ENCODE measurements around the gene LMO1.

LMO1 gene

GRCh38 chr11:8263769-8264410, at the start of gene LMO1:
LMO1 (minus strand) TSS chr11:8263878; CDS start chr11:8263362, 516 bp downstream.
- Histone ChIP-seq H3K9ac (ENCODE audit: low read length) (no peak within 1 kb of the TSS), H3K27me3 (ENCODE audit: control insufficient read depth, insufficient read depth, low read length) (peaks cover 32% of the 10 kb centered on the region), H3K36me3 (ENCODE audit: control insufficient read depth, insufficient read depth, low read length) (no peaks in the 10 kb centered on the region), H3K27ac (ENCODE audit: low read depth, low read length) (no peak within 1 kb of the TSS), H3K4me1 (ENCODE audit: control insufficient read depth, insufficient read depth, low read length) (no peaks in the 10 kb centered on the region), H3K4me3 (ENCODE audit: low read length) (peak within 1 kb of the TSS; percentile 53)

- H3K36me3 ChIP-seq (ENCODE audit: control insufficient read depth, insufficient read depth, low read length) = no peaks in the 10 kb centered on the region
- no peak overlapping the region for H3K4me3 ChIP-seq (ENCODE audit: low read length)
- H3K4me1 ChIP-seq (ENCODE audit: control insufficient read depth, insufficient read depth, low read length) = peaks cover 12% of the 10 kb centered on the region
- no peak overlapping the region for H3K27ac ChIP-seq (ENCODE audit: low read depth, low read length)
- H3K27me3 ChIP-seq (ENCODE audit: control insufficient read depth, insufficient read depth, low read length) = no peaks in the 10 kb centered on the region
- no peak overlapping the region for H3K9ac ChIP-seq (ENCODE audit: low read length)
Observed at GRCh38 chr11:8312986-8313385, 49.3 kb upstream of the LMO1 start.

DNA sequence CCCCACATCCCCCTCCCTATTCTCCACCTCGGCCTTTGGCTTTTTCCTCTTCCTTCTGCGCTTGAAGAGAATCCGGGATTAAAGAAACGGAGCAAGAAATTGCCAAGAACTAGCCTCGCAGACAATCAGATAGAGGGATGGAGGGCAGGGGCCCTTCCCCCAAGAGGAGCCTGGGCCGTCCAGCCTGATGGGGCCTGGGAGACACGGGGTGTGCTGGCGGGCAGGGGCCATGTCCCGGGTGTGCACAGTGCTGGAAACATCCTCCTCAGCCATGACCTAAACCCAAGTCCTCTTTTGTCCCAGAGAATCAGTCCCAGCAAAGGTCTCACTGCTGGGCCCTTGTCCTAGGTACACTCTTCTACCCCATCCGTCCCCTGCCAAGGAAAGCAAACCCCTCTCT, 47.7 kb upstream of the LMO1 start:
- H3K4me3 ChIP-seq (ENCODE audit: low read length) = no peak overlapping the region
- H3K27me3 ChIP-seq (ENCODE audit: control insufficient read depth, insufficient read depth, low read length) = no peaks in the 10 kb centered on the region
- H3K4me1 ChIP-seq (ENCODE audit: control insufficient read depth, insufficient read depth, low read length) = peaks cover 7% of the 10 kb centered on the region
- H3K9ac ChIP-seq (ENCODE audit: low read length) = no peak overlapping the region
- H3K36me3 ChIP-seq (ENCODE audit: control insufficient read depth, insufficient read depth, low read length) = no peaks in the 10 kb centered on the region
- no peak overlapping the region for H3K27ac ChIP-seq (ENCODE audit: low read depth, low read length)

GRCh38 chr11:8310743-8311298, 47.1 kb upstream of the LMO1 start:
- Histone ChIP-seq H3K4me3 (ENCODE audit: low read length) (no peak overlapping the region), H3K9ac (ENCODE audit: low read length) (no peak overlapping the region), H3K27me3 (ENCODE audit: control insufficient read depth, insufficient read depth, low read length) (no peaks in the 10 kb centered on the region), H3K27ac (ENCODE audit: low read depth, low read length) (no peak overlapping the region), H3K36me3 (ENCODE audit: control insufficient read depth, insufficient read depth, low read length) (no peaks in the 10 kb centered on the region), H3K4me1 (ENCODE audit: control insufficient read depth, insufficient read depth, low read length) (peaks cover 3% of the 10 kb centered on the region)

DNA sequence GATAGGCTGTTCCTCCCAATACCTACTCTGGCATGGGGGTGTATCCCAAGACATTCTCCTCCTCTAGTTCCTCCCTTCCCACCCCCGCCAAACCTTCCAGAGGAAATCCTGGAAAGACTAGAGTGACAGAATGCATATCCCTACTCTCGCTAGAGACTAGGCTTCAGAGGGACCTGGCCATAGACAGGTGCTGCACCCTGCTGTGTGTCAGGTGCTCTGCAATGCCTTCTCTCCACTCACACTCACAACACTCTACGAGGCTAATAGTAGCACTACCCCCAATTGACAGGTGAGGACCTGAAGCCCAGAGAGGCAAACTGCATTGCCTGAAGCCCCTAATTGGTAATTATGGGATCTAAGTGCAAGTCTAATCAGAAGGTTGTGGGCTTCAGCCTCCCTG, 46.2 kb upstream of the LMO1 start:
- H3K4me3 ChIP-seq (ENCODE audit: low read length) = no peak overlapping the region
- no peaks in the 10 kb centered on the region for H3K36me3 ChIP-seq (ENCODE audit: control insufficient read depth, insufficient read depth, low read length)
- no peak overlapping the region for H3K9ac ChIP-seq (ENCODE audit: low read length)
- no peak overlapping the region for H3K27ac ChIP-seq (ENCODE audit: low read depth, low read length)
- H3K4me1 ChIP-seq (ENCODE audit: control insufficient read depth, insufficient read depth, low read length) = peaks cover 2% of the 10 kb centered on the region
- H3K27me3 ChIP-seq (ENCODE audit: control insufficient read depth, insufficient read depth, low read length) = no peaks in the 10 kb centered on the region

- Histone ChIP-seq H3K4me1 (ENCODE audit: control insufficient read depth, insufficient read depth, low read length) (no peaks in the 10 kb centered on the region), H3K27ac (ENCODE audit: low read depth, low read length) (no peak overlapping the region), H3K9ac (ENCODE audit: low read length) (no peak overlapping the region), H3K4me3 (ENCODE audit: low read length) (no peak overlapping the region), H3K27me3 (ENCODE audit: control insufficient read depth, insufficient read depth, low read length) (no peaks in the 10 kb centered on the region), H3K36me3 (ENCODE audit: control insufficient read depth, insufficient read depth, low read length) (no peaks in the 10 kb centered on the region)
Observed at GRCh38 chr11:8309311-8309710, 45.6 kb upstream of the LMO1 start.

DNA sequence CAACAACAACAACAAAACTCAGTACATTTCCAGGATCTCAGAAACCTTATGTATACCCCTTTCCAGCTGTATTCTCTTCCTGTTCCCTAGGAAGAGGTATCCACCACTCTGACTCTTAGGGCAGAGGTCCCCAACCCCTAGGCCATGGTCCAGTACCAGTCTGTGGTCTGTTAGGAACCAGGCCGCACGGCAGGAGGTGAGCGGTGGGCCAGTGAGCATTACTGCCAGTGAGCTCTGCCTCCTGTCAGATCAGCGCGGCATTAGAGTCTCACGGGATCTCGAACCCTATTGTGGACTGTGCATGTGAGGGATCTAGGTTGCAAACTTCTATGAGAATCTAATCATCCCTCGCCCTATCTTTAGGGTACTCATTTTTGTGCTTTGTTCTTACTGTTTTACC, 43.9 kb upstream of the LMO1 start:
- H3K9ac ChIP-seq (ENCODE audit: low read length) = no peak overlapping the region
- H3K4me1 ChIP-seq (ENCODE audit: control insufficient read depth, insufficient read depth, low read length) = no peaks in the 10 kb centered on the region
- no peaks in the 10 kb centered on the region for H3K36me3 ChIP-seq (ENCODE audit: control insufficient read depth, insufficient read depth, low read length)
- no peak overlapping the region for H3K27ac ChIP-seq (ENCODE audit: low read depth, low read length)
- H3K27me3 ChIP-seq (ENCODE audit: control insufficient read depth, insufficient read depth, low read length) = no peaks in the 10 kb centered on the region
- H3K4me3 ChIP-seq (ENCODE audit: low read length) = no peak overlapping the region

GRCh38 chr11:8301622-8302021, 37.9 kb upstream of the LMO1 start:
- H3K9ac ChIP-seq (ENCODE audit: low read length) = no peak overlapping the region
- no peaks in the 10 kb centered on the region for H3K4me1 ChIP-seq (ENCODE audit: control insufficient read depth, insufficient read depth, low read length)
- no peak overlapping the region for H3K4me3 ChIP-seq (ENCODE audit: low read length)
- H3K27me3 ChIP-seq (ENCODE audit: control insufficient read depth, insufficient read depth, low read length) = no peaks in the 10 kb centered on the region
- no peaks in the 10 kb centered on the region for H3K36me3 ChIP-seq (ENCODE audit: control insufficient read depth, insufficient read depth, low read length)
- H3K27ac ChIP-seq (ENCODE audit: low read depth, low read length) = no peak overlapping the region

GRCh38 chr11:8298801-8299786, 35.4 kb upstream of the LMO1 start:
- no peaks in the 10 kb centered on the region for H3K27me3 ChIP-seq (ENCODE audit: control insufficient read depth, insufficient read depth, low read length)
- H3K27ac ChIP-seq (ENCODE audit: low read depth, low read length) = no peak overlapping the region
- no peaks in the 10 kb centered on the region for H3K36me3 ChIP-seq (ENCODE audit: control insufficient read depth, insufficient read depth, low read length)
- no peak overlapping the region for H3K9ac ChIP-seq (ENCODE audit: low read length)
- no peaks in the 10 kb centered on the region for H3K4me1 ChIP-seq (ENCODE audit: control insufficient read depth, insufficient read depth, low read length)
- no peak overlapping the region for H3K4me3 ChIP-seq (ENCODE audit: low read length)

DNA sequence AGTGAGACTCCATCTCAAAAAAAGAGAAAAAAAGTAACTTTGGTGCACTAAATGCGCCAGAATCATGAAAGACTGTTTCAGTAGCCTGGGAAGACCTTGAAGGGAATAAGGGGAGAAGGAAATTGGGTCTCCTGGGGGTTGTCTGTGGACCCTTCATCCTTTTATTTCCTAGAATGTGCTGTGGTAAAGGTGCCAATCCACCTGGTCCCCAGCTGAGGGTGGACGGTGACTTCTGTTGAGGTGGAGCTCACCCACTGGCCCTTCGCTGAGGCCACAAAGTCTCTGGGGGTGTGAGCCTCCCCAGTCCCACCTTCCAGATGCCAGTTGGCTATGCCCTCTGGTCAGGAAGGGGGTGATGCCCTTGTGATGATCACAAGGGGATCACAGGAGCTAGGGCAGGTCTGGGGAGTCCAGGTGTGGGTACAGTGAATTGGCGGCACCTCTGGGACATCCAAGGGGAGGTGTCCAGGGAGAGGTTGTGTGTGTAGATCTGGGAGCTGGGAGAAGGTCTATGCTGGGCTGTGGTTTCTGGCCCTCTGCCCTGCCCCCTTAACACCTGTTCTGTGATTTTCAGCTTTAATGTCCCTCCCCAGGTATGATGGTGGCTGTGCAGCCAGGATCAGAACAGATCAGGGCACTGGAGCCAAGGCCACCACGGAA, 34.2 kb upstream of the LMO1 start:
- Histone ChIP-seq H3K9ac (ENCODE audit: low read length) (no peak overlapping the region), H3K36me3 (ENCODE audit: control insufficient read depth, insufficient read depth, low read length) (no peaks in the 10 kb centered on the region), H3K27ac (ENCODE audit: low read depth, low read length) (no peak overlapping the region), H3K27me3 (ENCODE audit: control insufficient read depth, insufficient read depth, low read length) (no peaks in the 10 kb centered on the region), H3K4me1 (ENCODE audit: control insufficient read depth, insufficient read depth, low read length) (no peaks in the 10 kb centered on the region), H3K4me3 (ENCODE audit: low read length) (no peak overlapping the region)

GRCh38 chr11:8296872-8297271, 33.2 kb upstream of the LMO1 start:
- Histone ChIP-seq H3K4me1 (ENCODE audit: control insufficient read depth, insufficient read depth, low read length) (no peaks in the 10 kb centered on the region), H3K4me3 (ENCODE audit: low read length) (no peak overlapping the region), H3K36me3 (ENCODE audit: control insufficient read depth, insufficient read depth, low read length) (no peaks in the 10 kb centered on the region), H3K27ac (ENCODE audit: low read depth, low read length) (no peak overlapping the region), H3K9ac (ENCODE audit: low read length) (no peak overlapping the region), H3K27me3 (ENCODE audit: control insufficient read depth, insufficient read depth, low read length) (no peaks in the 10 kb centered on the region)

DNA sequence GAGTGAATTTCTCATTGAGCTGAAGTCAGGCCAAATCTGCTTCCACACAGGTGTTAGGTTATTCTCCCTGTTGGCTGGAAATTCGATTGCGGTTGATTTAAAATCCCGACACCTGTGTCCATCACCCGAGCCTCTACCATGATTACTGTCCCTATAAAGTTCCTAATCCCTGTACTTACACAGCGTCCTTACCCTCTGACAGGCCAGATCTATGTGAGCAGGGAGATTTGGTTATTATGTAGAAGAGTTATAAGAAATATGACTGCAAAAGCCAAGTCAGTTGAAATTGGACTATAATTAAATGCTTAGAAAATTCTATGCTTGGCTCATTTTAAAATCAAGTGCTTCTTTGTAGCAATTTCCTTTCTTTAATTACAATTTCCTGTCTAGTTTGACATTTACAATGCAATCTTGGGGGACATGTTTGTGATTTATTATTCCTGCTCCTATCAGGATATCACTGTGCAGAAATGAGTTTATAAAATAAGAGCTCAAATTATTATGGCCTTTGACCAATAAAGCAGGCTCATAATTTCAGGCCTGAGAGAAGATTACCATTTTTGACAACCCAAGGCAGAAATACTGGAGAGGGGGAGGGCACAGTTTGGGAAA, 32.5 kb upstream of the LMO1 start:
- H3K9ac ChIP-seq (ENCODE audit: low read length) = no peak overlapping the region

More for the DNA sequence above, 32.5 kb upstream of the LMO1 start:
- Histone ChIP-seq H3K4me1 (ENCODE audit: control insufficient read depth, insufficient read depth, low read length) (no peaks in the 10 kb centered on the region), H3K27ac (ENCODE audit: low read depth, low read length) (no peak overlapping the region), H3K4me3 (ENCODE audit: low read length) (no peak overlapping the region), H3K36me3 (ENCODE audit: control insufficient read depth, insufficient read depth, low read length) (no peaks in the 10 kb centered on the region), H3K27me3 (ENCODE audit: control insufficient read depth, insufficient read depth, low read length) (no peaks in the 10 kb centered on the region)

Data from rectal smooth muscle tissue (tissue), 1 donor.